SK-N-SH (cell line): ENCODE measurements around the gene OGN. TPM values are rescaled to one million over a fixed set of nuclear protein-coding genes. Genes with fewer than 3 reads are reported as not detected.

Source experiments
- CTCF ChIA-PET: fragments of 300-600, 350-600 bp; formaldehyde crosslinking; extraction: SDS; loops from one replicate; lab custom pipeline; 2021; lab: Yijun Ruan, JAX
- POLR2A ChIA-PET: fragments of 350-600 bp; sonication (Branson Sonifier 250); formaldehyde crosslinking; extraction: SDS; loops from one replicate; lab custom pipeline; 2020; ENCODE audit warnings: antibody characterized with exemption, inconsistent platforms; lab: Yijun Ruan, JAX
- DNase-seq: peaks from one replicate; pipeline ENCODE4 v3.0.0; 2012
- H2AFZ ChIP-seq: fragments of 200-600 bp; sonication (generic); 2 replicates; pipeline ENCODE4 v1.8.1; 2016; ENCODE audit warnings: antibody characterized with exemption, mild to moderate bottlenecking, low read depth
- H3F3A ChIP-seq: fragments of 200-600 bp; sonication (generic); replicated peaks from 2 replicates; pipeline ENCODE3; 2016; ENCODE audit warnings: antibody characterized with exemption, mild to moderate bottlenecking; ENCODE audit not compliant: insufficient read depth
- H3K27ac ChIP-seq, 2 experiments: fragments of 200-500 bp in 1 of 2; fragments of 200-600 bp in 1 of 2; sonication (Bioruptor generic) in 1 of 2; sonication (generic), shearing (Covaris generic) in 1 of 2; 2 replicates each; pipeline versions ENCODE4 v1.5.1 to v1.6.1; 2014 to 2016; ENCODE audit warnings: low read depth in 2 of 2, inconsistent platforms in 1 of 2, low read length in 1 of 2, mild to moderate bottlenecking in 1 of 2, mixed read lengths in 1 of 2
- H3K27me3 ChIP-seq: fragments of 200-600 bp; sonication (generic), shearing (Covaris generic); 2 replicates; pipeline ENCODE4 v1.6.1; 2016; ENCODE audit warnings: mixed run types; ENCODE audit not compliant: insufficient read depth
- H3K36me3 ChIP-seq, 2 experiments: fragments of 200-500 bp in 1 of 2; fragments of 200-600 bp in 1 of 2; sonication (Bioruptor generic) in 1 of 2; sonication (generic) in 1 of 2; replicated peaks in 1 of 2; 2 replicates each; pipeline versions ENCODE3 to v1.5.1; 2014 to 2016; ENCODE audit warnings: low read length in 1 of 2, mild to moderate bottlenecking in 1 of 2; ENCODE audit not compliant: insufficient read depth in 2 of 2, control insufficient read depth in 1 of 2
- H3K4me1 ChIP-seq, 2 experiments: fragments of 200-500 bp in 1 of 2; fragments of 200-600 bp in 1 of 2; sonication (Bioruptor generic) in 1 of 2; sonication (generic), shearing (Covaris generic) in 1 of 2; 2 replicates each; pipeline versions ENCODE4 v1.5.1 to v1.6.1; 2014 to 2016; ENCODE audit warnings: low read depth in 1 of 2, low read length in 1 of 2, mixed run types in 1 of 2; ENCODE audit not compliant: insufficient read depth in 2 of 2, control insufficient read depth in 1 of 2
- H3K4me2 ChIP-seq: fragments of 200-600 bp; sonication (generic), shearing (Covaris generic); 2 replicates; pipeline ENCODE4 v1.6.1; 2017; ENCODE audit warnings: mixed run types
- H3K4me3 ChIP-seq, 2 experiments: fragments of 200-500 bp in 1 of 2; fragments of 200-600 bp in 1 of 2; sonication (Bioruptor generic) in 1 of 2; sonication (generic), shearing (Covaris generic) in 1 of 2; 2 replicates each; pipeline versions ENCODE4 v1.5.1 to v1.8.1; 2014 to 2016; ENCODE audit warnings: low read depth in 2 of 2, inconsistent platforms in 1 of 2, low read length in 1 of 2, mild to moderate bottlenecking in 1 of 2, mixed read lengths in 1 of 2, moderate library complexity in 1 of 2
- H3K79me2 ChIP-seq: fragments of 200-600 bp; sonication (generic); 2 replicates; pipeline ENCODE4 v1.8.1; 2017; ENCODE audit warnings: mild to moderate bottlenecking; ENCODE audit not compliant: insufficient read depth
- H3K9ac ChIP-seq: fragments of 200-600 bp; sonication (generic); 2 replicates; pipeline ENCODE4 v1.6.1; 2017; ENCODE audit warnings: mixed run types
- H3K9me2 ChIP-seq: fragments of 200-600 bp; sonication (generic); 2 replicates; pipeline ENCODE4 v1.6.1; 2017; ENCODE audit warnings: mixed run types
- H3K9me3 ChIP-seq: fragments of 200-600 bp; sonication (generic); 2 replicates; pipeline ENCODE4 v1.6.1; 2017; ENCODE audit warnings: mixed run types, mild to moderate bottlenecking, moderate library complexity
- H4K20me1 ChIP-seq: fragments of 200-600 bp; sonication (generic); 2 replicates; pipeline ENCODE4 v1.6.1; 2017; ENCODE audit warnings: mild to moderate bottlenecking, mixed run types; ENCODE audit not compliant: insufficient read depth
- CHD2 ChIP-seq: fragments of 150-350 bp; IDR thresholded peaks from 2 replicates; pipeline ENCODE4 v1.6.1; 2018; ENCODE audit warnings: low read length; ENCODE audit not compliant: partially characterized antibody
- EP300 ChIP-seq, 2 experiments: IDR thresholded peaks; 2 replicates each; pipeline versions ENCODE4 v1.4.0 to v1.6.1; 2012; ENCODE audit warnings: borderline replicate concordance in 1 of 2, low read depth in 1 of 2, low read length in 1 of 2
- EZH2phosphoT487 ChIP-seq: fragments of 200-600 bp; sonication (generic); IDR thresholded peaks from 2 replicates; pipeline ENCODE4 v1.6.1; 2017; ENCODE audit warnings: low read depth, mixed run types, mild to moderate bottlenecking, antibody characterized with exemption, moderate library complexity, borderline replicate concordance
- FOSL2 ChIP-seq: IDR thresholded peaks from 2 replicates; pipeline ENCODE4 v1.4.0; 2012; ENCODE audit warnings: low read depth, mild to moderate bottlenecking, moderate library complexity, borderline replicate concordance
- FOXJ3 ChIP-seq: sonication (generic); formaldehyde crosslinking; IDR thresholded peaks from 2 replicates; pipeline ENCODE4 v1.5.1; 2020; ENCODE audit warnings: mild to moderate bottlenecking, missing genetic modification reagents
- GABPA ChIP-seq: IDR thresholded peaks from 2 replicates; pipeline ENCODE4 v1.4.0; 2012; ENCODE audit warnings: low read depth, mild to moderate bottlenecking
- MXI1 ChIP-seq: IDR thresholded peaks from 2 replicates; pipeline ENCODE4 v1.6.1; 2012; ENCODE audit warnings: mild to moderate bottlenecking, low read depth, low read length, improper control_type of control experiment
- NFIC ChIP-seq: IDR thresholded peaks from 2 replicates; pipeline ENCODE4 v1.4.0; 2012; ENCODE audit warnings: borderline replicate concordance
- NRF1 ChIP-seq: IDR thresholded peaks from 2 replicates; pipeline ENCODE4 v1.6.1; 2012; ENCODE audit warnings: low read depth, mild to moderate bottlenecking, low read length
- RAD21 ChIP-seq: IDR thresholded peaks from 2 replicates; pipeline ENCODE4 v1.6.1; 2012; ENCODE audit warnings: mild to moderate bottlenecking, low read length
- RXRA ChIP-seq: IDR thresholded peaks from 2 replicates; pipeline ENCODE4 v1.4.0; 2012; ENCODE audit warnings: low read depth, mild to moderate bottlenecking, borderline replicate concordance
- SIN3A ChIP-seq: IDR thresholded peaks from 2 replicates; pipeline ENCODE4 v1.6.1; 2012; ENCODE audit warnings: low read depth, mild to moderate bottlenecking, low read length, moderate library complexity, borderline replicate concordance
- TAF1 ChIP-seq: IDR thresholded peaks from 2 replicates; pipeline ENCODE4 v1.6.1; 2012; ENCODE audit warnings: low read depth, mild to moderate bottlenecking, low read length, moderate library complexity, borderline replicate concordance
- TEAD4 ChIP-seq: IDR thresholded peaks from 2 replicates; pipeline ENCODE4 v1.4.0; 2012; ENCODE audit warnings: mild to moderate bottlenecking, borderline replicate concordance; ENCODE audit not compliant: insufficient read depth
- YY1 ChIP-seq: IDR thresholded peaks from 2 replicates; pipeline ENCODE4 v1.4.0; 2012; ENCODE audit warnings: low read depth, mild to moderate bottlenecking
- WGBS: methylation state at CpG from one replicate; pipeline ENCODE4 v1.1.6; 2017; ENCODE audit warnings: low lambda C conversion rate; 5-methylcytosine and 5-hydroxymethylcytosine counted together
- polyA plus RNA-seq, 3 experiments: library from polyadenylated mRNA; depleted of rRNA; stranded (reverse); fragments of >200 nt; gene quantifications; 2 replicates each; pipeline ENCODE4 v1.2.3, GENCODE V29; 2012
- TF ChIP-seq, protein P1 (sequence below): IDR thresholded peaks from 2 replicates; pipeline ENCODE4 v1.6.1; 2012; ENCODE audit warnings: mild to moderate bottlenecking, low read depth, low read length, moderate library complexity
- TF ChIP-seq, protein P2 (sequence below): IDR thresholded peaks from 2 replicates; pipeline ENCODE4 v1.4.0; 2012; ENCODE audit warnings: low read depth, borderline replicate concordance
- TF ChIP-seq, protein P3 (sequence below): fragments of 150-350 bp; IDR thresholded peaks from 2 replicates; pipeline ENCODE4 v1.6.1; 2016; ENCODE audit warnings: mild to moderate bottlenecking, low read depth, low read length
- TF ChIP-seq, protein P4 (sequence below): IDR thresholded peaks from 2 replicates; pipeline ENCODE4; 2012

The OGN gene
- polyA plus RNA-seq, 1 of the 3 experiments (the other 2 are of a cell fraction), result 0.03 TPM

DNA sequence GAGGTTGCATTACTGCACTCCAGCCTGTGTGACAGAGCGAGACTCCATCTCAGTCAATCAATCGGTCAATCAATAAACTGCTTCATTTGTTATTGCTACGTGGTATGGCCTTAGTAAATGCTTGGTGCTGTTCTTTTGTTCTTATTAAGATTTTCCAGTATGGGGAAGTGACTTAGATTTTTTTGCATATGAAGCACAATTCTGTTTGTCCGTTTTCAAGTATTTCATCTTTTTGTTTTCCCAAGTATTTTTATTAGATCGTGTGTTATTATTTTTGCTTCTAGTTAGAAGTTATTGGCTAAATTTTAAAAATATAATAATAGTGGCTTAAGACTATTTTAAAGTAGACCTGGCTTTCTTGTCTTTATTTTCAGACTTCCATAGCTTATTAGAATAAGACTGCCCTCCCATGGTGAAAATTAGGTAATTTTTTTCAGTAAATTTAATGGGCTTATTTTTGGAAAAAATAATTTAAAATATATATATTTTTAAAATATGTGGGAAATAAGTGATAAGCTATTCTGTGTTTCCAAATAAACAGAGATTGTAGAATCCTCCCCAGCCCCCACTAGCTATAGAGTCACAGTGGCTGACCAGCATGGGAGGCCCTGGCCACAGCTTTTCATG, 34.6 kb upstream of the OGN start (continued):
- TF ChIP-seq, protein P1, sequence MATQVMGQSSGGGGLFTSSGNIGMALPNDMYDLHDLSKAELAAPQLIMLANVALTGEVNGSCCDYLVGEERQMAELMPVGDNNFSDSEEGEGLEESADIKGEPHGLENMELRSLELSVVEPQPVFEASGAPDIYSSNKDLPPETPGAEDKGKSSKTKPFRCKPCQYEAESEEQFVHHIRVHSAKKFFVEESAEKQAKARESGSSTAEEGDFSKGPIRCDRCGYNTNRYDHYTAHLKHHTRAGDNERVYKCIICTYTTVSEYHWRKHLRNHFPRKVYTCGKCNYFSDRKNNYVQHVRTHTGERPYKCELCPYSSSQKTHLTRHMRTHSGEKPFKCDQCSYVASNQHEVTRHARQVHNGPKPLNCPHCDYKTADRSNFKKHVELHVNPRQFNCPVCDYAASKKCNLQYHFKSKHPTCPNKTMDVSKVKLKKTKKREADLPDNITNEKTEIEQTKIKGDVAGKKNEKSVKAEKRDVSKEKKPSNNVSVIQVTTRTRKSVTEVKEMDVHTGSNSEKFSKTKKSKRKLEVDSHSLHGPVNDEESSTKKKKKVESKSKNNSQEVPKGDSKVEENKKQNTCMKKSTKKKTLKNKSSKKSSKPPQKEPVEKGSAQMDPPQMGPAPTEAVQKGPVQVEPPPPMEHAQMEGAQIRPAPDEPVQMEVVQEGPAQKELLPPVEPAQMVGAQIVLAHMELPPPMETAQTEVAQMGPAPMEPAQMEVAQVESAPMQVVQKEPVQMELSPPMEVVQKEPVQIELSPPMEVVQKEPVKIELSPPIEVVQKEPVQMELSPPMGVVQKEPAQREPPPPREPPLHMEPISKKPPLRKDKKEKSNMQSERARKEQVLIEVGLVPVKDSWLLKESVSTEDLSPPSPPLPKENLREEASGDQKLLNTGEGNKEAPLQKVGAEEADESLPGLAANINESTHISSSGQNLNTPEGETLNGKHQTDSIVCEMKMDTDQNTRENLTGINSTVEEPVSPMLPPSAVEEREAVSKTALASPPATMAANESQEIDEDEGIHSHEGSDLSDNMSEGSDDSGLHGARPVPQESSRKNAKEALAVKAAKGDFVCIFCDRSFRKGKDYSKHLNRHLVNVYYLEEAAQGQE, result no peak
- TF ChIP-seq, protein P2, sequence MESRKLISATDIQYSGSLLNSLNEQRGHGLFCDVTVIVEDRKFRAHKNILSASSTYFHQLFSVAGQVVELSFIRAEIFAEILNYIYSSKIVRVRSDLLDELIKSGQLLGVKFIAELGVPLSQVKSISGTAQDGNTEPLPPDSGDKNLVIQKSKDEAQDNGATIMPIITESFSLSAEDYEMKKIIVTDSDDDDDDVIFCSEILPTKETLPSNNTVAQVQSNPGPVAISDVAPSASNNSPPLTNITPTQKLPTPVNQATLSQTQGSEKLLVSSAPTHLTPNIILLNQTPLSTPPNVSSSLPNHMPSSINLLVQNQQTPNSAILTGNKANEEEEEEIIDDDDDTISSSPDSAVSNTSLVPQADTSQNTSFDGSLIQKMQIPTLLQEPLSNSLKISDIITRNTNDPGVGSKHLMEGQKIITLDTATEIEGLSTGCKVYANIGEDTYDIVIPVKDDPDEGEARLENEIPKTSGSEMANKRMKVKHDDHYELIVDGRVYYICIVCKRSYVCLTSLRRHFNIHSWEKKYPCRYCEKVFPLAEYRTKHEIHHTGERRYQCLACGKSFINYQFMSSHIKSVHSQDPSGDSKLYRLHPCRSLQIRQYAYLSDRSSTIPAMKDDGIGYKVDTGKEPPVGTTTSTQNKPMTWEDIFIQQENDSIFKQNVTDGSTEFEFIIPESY, result no peak
- TF ChIP-seq RXRA (no peak), TAF1 (no peak), CHD2 (no peak), MXI1 (no peak), FOSL2 (no peak), EZH2phosphoT487 (no peak)
- TF ChIP-seq, protein P3, sequence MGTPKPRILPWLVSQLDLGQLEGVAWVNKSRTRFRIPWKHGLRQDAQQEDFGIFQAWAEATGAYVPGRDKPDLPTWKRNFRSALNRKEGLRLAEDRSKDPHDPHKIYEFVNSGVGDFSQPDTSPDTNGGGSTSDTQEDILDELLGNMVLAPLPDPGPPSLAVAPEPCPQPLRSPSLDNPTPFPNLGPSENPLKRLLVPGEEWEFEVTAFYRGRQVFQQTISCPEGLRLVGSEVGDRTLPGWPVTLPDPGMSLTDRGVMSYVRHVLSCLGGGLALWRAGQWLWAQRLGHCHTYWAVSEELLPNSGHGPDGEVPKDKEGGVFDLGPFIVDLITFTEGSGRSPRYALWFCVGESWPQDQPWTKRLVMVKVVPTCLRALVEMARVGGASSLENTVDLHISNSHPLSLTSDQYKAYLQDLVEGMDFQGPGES, result no peak
- TF ChIP-seq, all 33 proteins: peak for 3

DNA sequence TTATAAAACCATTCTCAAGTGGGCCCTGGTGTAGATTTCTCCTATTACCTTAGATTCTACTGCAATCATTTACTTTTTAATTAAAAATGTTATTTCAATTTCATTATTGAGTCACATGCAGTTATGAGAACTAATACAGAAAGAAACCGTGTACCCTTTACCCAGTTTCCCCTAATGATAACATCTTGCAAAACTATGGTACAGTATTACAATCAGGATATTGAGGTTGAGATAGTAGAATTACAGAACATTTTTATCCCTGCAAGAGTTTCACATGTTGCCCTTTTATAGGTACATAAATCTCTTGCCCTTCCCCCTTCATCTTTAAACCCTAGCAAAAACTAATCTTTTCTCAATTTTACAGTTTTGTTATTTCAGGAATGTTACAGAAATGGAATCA, 30.9 kb upstream of the OGN start:
- ChIA-PET CTCF (interaction anchor here (5.2 kb wide), 1 partner anchor 109 kb away, joined by 61 read pairs; the partner anchor contains the start of genes CENPP and NOL8), POLR2A (no interaction called here)
- H3K4me3 ChIP-seq, result no peak overlapping the region
- H2AFZ ChIP-seq, result no peak overlapping the region
- H3K9me2 ChIP-seq, result no peaks in the 10 kb centered on the region
- H3K9ac ChIP-seq, result no peak overlapping the region
- no peaks in the 10 kb centered on the region for H4K20me1 ChIP-seq
- H3K36me3 ChIP-seq, result no peaks in the 10 kb centered on the region
- DNase-seq, result no peak
- no peak overlapping the region for H3K4me2 ChIP-seq
- TF ChIP-seq GABPA (no peak), SIN3A (no peak), TAF1 (no peak), EP300 (IDR thresholded peaks at IDR 0.05; ENCODE audit: borderline replicate concordance in 1 of 2, low read depth in 1 of 2, low read length in 1 of 2) (no peak), EZH2phosphoT487 (no peak), NFIC (no peak), FOXJ3 (CRISPR knock-in tag) (no peak), NRF1 (no peak), YY1 (no peak), FOSL2 (no peak), MXI1 (no peak), TEAD4 (no peak), RAD21 (no peak)
- TF ChIP-seq, protein P4, sequence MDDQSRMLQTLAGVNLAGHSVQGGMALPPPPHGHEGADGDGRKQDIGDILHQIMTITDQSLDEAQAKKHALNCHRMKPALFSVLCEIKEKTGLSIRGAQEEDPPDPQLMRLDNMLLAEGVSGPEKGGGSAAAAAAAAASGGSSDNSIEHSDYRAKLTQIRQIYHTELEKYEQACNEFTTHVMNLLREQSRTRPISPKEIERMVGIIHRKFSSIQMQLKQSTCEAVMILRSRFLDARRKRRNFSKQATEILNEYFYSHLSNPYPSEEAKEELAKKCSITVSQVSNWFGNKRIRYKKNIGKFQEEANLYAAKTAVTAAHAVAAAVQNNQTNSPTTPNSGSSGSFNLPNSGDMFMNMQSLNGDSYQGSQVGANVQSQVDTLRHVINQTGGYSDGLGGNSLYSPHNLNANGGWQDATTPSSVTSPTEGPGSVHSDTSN, result no peak
- H3K4me1 ChIP-seq, result peaks cover 0 to 5% of the 10 kb centered on the region in 2 experiments; a peak in 1 of 4 replicates
- no peak overlapping the region for H3K27ac ChIP-seq
- H3K27me3 ChIP-seq, result no peaks in the 10 kb centered on the region
- no peaks in the 10 kb centered on the region for H3K9me3 ChIP-seq
- H3F3A ChIP-seq, result peaks cover 7% of the 10 kb centered on the region
- no peaks in the 10 kb centered on the region for H3K79me2 ChIP-seq
- 92% methylated on average over 1 of the region's 1 CpG for WGBS
